T-helper 22 cell (primary cell): ENCODE data around the gene INPP5A.

ENCODE experiments used
- DNase-seq: peaks from one replicate; pipeline ENCODE4 v3.0.0-alpha.2; 2020; ENCODE audit warnings: low read depth

Gene INPP5A

GRCh38 chr10:132535065-132535651 is 2.4 kb upstream of the INPP5A start:
- DNase-seq, result no peak

GRCh38 chr10:132536241-132536876 is 1.2 kb upstream of the INPP5A start:
- DNase-seq, result no peak

GRCh38 chr10:132536877-132537683 is 507 bp upstream of the INPP5A start:
- DNase-seq, result peak; percentile 100

GRCh38 chr10:132538031-132538789 is 623 bp downstream of the INPP5A start:
- no peak for DNase-seq

GRCh38 chr10:132538790-132539421 is 1.3 kb downstream of the INPP5A start:
- no peak for DNase-seq

GRCh38 chr10:132539431-132539839 is 1.8 kb downstream of the INPP5A start:
- no peak for DNase-seq

- DNase-seq, result no peak
Observed at GRCh38 chr10:132539894-132540293, 2.3 kb downstream of the INPP5A start.

GRCh38 chr10:132540456-132540855 is 2.9 kb downstream of the INPP5A start:
- no peak for DNase-seq

- no peak for DNase-seq
Observed at GRCh38 chr10:132541129-132541528, 3.5 kb downstream of the INPP5A start.

- no peak for DNase-seq
Observed at GRCh38 chr10:132541601-132542011, 4.0 kb downstream of the INPP5A start.

GRCh38 chr10:132542086-132542775 is 4.6 kb downstream of the INPP5A start:
- no peak for DNase-seq

- DNase-seq, result no peak
Observed at GRCh38 chr10:132542819-132543218, 5.2 kb downstream of the INPP5A start.

- DNase-seq, result no peak
Observed at GRCh38 chr10:132543916-132544743, 6.5 kb downstream of the INPP5A start.

- DNase-seq, result no peak
Observed at GRCh38 chr10:132544744-132545658, 7.4 kb downstream of the INPP5A start.

- no peak for DNase-seq
Observed at GRCh38 chr10:132545659-132546367, 8.2 kb downstream of the INPP5A start.

- no peak for DNase-seq
Observed at GRCh38 chr10:132546567-132547420, 9.2 kb downstream of the INPP5A start.

- no peak for DNase-seq
Observed at GRCh38 chr10:132547421-132547861, 9.9 kb downstream of the INPP5A start.
